GM04504 (cell line): ENCODE measurements around the gene TUBGCP6.

ENCODE experiments used
- DNase-seq: peaks from one replicate; pipeline ENCODE4 v3.0.0-alpha.2; 2012; ENCODE audit warnings: low read depth

The TUBGCP6 gene

GRCh38 chr22:50226063-50226874 lies 18.6 kb downstream of the TUBGCP6 start:
- no peak for DNase-seq

- no peak for DNase-seq
Measured at GRCh38 chr22:50225200-50225969, 19.4 kb downstream of the TUBGCP6 start.

GRCh38 chr22:50224071-50224470 lies 20.8 kb downstream of the TUBGCP6 start:
- no peak for DNase-seq

- DNase-seq = no peak
Measured at GRCh38 chr22:50222508-50222907, 22.3 kb downstream of the TUBGCP6 start.

GRCh38 chr22:50221410-50222300 lies 23.2 kb downstream of the TUBGCP6 start:
- no peak for DNase-seq

GRCh38 chr22:50220603-50221409 lies 24.0 kb downstream of the TUBGCP6 start:
- DNase-seq = no peak

- no peak for DNase-seq
Measured at GRCh38 chr22:50219800-50220602, 24.8 kb downstream of the TUBGCP6 start.

- no peak for DNase-seq
Measured at GRCh38 chr22:50218996-50219727, 25.7 kb downstream of the TUBGCP6 start.

GRCh38 chr22:50218153-50218995 lies 26.4 kb downstream of the TUBGCP6 start:
- DNase-seq = no peak

- no peak for DNase-seq
Measured at GRCh38 chr22:50217543-50218152, 27.2 kb downstream of the TUBGCP6 start.

GRCh38 chr22:50216684-50217520 lies 27.9 kb downstream of the TUBGCP6 start:
- DNase-seq = no peak

GRCh38 chr22:50216055-50216683 lies 28.7 kb downstream of the TUBGCP6 start:
- DNase-seq = no peak

- no peak for DNase-seq
Measured at GRCh38 chr22:50215297-50216054, 29.3 kb downstream of the TUBGCP6 start.

GRCh38 chr22:50213263-50213662 lies 31.6 kb downstream of the TUBGCP6 start:
- DNase-seq = no peak

- DNase-seq = no peak
Measured at GRCh38 chr22:50211147-50211546, 33.7 kb downstream of the TUBGCP6 start.
